ENCODE results near the gene ACSS3.

ACSS3 gene

DNA sequence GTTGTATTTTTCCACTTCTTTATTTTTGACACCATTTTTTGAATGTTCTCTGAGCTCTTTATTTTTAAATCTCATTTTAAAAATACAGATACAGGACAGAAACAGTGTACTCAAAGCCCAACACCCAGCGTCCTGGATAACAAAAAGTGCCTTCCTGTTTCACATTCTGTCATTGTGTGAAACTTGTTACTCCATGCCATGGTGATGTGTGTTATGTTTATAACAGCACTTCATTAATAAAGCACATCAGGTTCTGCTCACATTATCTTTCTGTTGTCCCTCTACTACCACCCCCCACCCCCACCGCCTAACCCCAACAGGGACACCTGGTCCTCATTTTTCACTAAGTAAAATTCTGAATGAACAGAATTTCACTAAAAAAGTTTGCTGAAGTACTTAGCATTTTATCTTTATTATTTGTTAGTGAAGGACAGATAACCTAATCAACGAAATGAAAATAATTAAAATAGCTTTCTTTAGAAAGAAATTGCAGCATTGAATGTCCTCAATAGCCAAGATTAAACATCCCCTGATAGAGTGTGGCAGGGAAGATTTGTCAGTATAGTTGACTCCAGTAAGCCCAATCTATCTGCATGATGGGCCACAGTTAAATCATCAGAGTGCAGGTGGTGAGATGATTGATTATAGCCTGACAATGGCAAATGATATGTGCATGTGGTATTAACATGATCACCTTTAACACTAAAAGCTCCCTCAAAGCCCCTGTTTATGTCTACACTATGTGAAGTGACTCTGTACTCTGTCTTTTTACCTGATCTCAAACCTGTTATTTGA is 153.9 kb downstream of the ACSS3 start:
- no peak for DNase-seq

DNA sequence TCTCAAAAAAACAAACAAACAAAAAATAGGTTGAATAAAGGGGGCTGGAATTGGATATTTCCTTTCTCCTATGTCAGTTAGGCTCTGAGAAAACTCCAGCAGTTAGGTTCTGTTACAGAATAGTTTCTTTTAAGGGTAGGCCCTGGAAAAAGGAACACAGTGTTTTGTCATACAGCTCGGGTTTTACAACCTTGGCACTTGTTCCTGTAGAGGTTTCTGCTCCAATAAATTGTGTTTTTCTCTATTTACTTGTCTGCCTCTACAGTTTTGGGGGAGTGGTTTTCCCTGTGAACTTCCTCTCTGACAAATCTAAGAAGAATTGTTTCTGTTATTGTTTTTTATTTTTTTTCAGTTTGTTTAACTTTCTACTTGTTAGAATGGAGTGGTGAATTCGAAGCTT is 167.6 kb downstream of the ACSS3 start:
- no peak for DNase-seq

DNA sequence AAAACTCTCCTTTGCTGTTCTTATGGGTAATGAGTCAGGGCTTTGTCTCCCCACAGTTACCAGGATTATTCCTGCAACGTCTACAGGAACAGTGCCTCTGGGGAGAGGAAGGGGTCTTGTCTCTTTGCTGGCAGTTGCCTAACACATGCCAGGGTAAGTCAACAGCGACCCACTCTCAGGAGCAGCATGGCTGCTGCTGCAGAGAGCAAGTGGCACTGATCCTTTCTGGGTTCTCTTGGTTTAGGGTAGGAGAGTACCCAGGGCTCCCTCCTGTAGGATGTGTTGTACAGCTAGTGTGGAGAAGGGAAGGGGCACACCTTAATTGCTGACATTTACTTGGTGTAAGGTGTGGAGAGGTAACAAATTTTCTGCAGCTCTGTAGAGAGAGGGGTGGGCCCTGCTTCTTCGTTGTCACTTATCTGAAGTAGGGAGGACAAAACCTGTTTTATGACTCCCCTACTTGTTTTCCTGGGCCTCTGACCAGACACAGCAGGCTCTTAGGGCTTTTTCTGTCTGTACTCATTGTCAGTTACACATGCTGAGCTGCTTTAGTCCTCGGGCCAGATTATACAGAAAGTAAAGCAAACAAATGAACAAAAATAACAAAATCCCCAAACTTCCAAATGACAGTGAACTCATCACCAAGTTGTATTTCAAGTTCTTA is 168.2 kb downstream of the ACSS3 start:
- DNase-seq = no peak

- DNase-seq = no peak
Observed at GRCh38 chr12:81249976-81250375, 172.1 kb downstream of the ACSS3 start.

- DNase-seq = no peak
Observed at GRCh38 chr12:81252228-81252627, 174.3 kb downstream of the ACSS3 start.

- DNase-seq = no peak
Observed at GRCh38 chr12:81253360-81253759, 175.5 kb downstream of the ACSS3 start.

GRCh38 chr12:81255456-81255855 is 177.6 kb downstream of the ACSS3 start:
- no peak for DNase-seq

- DNase-seq = no peak
Observed at GRCh38 chr12:81255947-81256346, 178.1 kb downstream of the ACSS3 start.

DNA sequence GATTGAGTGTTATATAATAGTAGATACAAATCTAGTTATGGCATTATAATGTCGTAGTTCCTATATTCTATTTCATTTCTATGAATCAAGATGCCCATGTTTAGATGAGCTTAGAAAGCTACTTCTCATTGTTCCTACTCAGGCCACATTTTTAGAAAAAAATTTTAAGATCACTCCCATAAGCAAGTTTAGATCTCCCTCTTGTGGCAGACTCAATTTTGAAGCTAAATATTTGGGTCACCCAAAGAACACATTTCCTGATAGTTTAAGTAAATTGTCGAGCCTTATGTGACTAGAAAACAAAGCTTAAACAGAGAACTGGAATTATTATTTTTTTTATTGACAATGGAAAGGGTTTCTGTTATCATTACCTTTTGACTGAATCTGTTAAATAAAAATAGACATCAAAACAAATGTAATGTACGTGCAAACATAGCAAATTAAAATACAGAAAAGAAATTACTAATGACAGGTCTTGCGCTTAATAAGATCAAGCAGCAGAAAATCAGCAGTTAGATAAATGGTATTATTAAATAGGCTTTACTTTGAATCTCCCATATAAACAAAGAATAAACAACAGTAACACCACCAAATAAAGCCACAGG is 180.2 kb downstream of the ACSS3 start:
- peak; percentile 94 for DNase-seq

DNA sequence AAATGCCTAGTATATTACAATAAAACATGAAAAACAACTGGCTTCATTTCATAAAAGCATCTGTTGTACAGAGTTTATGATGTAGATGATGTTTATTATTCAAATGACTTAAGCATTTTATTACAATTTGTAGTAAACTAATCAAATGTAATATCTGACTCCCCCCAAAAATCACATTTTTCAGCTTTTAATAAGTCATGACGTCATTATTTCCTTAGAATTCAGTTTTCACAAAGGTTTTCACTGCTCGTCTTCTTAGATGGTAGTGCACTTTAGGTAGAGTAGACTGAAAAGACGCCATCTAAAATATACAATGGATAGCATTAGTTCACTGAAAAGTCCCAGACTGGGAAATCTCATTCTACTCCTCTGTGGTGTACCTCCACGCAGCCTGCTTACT is 181.5 kb downstream of the ACSS3 start:
- DNase-seq = no peak

DNA sequence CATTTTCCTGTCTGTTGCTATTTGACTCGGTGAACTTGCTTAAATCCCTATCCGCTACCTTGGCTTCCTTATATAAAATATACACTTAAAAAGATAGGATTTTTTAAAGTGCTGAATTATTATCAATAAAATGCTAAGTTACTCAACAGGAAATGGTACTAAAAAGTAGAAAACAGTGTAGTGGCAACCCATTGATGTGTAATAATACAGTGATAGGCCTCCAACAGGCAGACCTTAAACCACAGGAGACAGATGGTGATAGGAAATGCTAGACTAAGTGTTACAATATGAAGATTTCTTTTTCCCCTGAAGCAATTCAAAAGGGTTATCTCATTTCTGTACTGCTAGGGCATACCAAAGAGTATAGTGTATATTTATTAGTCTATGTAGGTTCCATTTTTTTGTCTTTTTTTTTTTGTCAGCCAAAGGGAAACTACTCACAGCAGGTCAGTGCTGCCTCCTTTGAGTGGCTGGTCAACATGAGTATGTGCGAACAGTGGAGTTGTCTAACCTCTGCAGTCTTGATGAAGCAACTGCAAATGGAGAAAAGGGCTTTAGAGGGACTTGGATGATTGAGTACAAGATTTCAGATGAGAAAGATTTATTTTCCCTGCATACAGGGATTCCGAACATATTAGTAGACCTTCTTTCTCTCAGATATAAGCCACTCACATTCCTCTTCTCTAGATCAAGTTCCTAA is 183.8 kb downstream of the ACSS3 start:
- DNase-seq = peak; percentile 90

DNA sequence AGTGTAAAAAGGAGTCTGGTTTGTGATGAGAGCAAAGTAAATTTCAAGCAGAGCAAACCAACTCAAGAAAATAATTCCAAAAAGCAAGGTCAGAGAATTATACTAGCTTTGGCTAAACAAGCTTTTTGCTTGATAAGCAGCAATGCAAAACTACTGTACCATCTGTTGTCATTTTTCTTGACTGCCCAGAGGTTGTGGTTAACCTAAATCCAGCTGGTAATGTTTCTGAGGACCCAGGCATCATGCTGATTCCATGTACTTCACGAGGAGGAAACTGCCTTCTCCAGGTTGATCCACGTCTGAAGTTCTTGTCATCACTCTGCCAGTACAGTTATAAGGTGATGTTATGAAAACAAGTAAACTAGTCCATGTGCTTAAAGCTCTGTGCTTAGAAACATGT is 185.2 kb downstream of the ACSS3 start:
- peak; percentile 74 for DNase-seq

DNA sequence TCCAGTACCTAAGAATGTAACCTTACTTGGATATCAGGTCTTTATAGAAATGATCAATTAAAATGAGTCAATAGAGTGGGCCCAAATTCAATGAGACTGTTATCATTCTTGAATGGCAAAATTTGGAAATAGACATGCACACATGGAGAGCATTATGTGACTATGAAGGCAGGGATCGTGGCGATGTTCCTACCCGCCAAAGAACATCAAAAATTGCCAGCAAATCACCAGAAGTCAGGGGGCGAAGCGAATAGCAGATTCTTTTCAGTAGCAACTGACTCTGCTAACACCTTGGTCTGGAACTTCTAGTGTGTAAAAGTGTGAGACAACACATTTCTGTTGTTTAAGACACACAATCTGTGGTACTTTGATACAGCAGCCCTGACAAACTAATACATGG is 192.5 kb downstream of the ACSS3 start:
- no peak for DNase-seq

DNA sequence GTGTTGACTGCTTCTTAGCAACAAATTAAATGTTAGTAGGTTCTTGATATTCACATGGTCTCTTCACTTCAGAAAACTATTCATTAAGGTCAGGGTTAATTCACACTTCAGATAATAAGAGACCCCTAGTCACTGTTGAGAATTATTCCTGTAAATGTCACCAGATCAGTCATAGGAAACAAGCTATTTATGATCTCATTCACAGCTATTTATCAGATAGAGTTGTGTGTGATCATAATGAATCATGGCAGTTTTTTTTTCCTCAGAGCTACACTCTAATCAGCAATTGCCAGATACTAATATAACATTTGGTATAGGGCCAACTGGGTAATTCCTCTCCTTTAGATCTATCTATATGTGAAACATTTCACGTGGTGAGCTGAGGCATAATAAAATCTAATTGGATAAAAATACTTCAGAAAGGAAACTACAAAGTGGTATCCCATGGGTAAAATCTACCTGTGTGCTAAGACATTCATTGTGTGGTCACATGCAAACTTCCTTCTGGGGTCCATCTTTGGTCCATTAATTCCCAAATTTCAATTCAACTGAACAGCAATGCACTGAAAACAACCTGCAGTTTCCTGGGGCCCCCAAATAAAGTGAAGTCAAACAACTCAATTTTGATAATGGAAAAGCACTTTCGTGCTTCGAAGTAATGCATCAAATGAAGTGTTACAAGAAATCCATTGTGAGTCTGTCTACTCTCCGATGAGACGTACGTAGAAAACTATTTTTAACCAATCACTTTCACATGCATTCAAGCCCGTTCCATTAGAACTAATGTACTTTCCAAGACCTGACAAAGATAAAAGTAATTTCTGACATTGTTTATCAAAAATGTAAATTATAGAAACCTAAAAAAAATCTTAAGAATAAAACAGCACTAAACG is 197.0 kb downstream of the ACSS3 start:
- DNase-seq = no peak

GRCh38 chr12:81284137-81284536 is 206.3 kb downstream of the ACSS3 start:
- no peak for DNase-seq

DNA sequence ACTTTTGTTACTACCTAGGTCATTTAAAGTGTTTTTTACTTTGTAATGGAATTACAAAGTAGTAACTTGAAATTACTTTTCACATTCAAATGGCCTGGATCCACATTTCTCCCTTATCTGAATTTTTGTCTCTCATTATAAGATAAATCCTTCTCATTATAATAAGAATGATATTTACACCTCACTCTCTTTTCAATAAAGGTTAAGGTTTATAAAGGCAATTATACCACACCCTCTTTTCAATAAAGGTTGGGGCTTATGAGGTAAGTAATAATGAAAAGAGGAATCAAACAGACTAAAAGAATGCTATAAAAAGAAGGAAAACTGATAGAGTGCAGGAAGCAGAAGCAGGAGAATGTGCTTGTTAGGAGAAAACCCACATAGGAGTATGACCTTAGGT is 210.8 kb downstream of the ACSS3 start:
- DNase-seq = no peak

DNA sequence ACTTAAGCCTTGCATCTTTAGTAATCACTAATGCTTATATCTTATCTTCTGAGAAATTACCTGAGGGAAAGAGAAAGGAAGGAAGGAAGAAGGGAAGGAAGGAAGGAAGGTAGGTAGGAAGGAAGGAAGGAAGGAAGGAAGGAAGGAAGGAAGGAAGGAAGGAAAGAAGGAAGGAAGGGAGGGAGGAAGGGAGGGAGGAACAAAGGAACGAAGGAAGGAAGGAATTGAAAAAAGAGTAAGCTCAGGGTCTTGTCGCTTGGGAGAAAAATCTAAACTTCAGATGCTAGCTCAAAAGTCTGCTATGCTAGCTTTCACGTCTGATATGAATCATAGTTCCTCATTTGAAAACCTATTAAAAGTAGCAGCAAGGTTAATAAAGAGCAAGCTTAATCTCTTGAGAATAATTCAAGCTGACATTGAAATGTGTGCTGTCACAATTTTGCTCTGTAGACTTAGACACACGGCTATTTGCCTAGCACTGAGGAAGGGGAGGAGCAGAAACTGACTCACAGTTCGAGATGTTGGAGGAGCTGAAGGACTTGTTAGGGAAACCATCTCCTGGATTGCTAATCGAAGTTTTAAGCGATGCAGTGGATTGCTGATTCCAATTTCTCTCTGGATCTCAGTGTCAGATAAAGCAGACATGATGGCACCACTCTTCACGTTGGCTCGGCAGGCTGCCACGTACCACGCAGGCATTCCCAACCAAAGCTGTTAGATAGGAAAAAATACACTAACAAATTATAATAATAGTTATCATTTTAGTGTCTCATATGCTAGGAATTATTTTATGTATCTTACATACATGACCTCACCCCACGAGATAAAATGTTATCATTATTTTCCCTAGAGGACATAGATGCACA is 216.7 kb downstream of the ACSS3 start:
- no peak for DNase-seq

DNA sequence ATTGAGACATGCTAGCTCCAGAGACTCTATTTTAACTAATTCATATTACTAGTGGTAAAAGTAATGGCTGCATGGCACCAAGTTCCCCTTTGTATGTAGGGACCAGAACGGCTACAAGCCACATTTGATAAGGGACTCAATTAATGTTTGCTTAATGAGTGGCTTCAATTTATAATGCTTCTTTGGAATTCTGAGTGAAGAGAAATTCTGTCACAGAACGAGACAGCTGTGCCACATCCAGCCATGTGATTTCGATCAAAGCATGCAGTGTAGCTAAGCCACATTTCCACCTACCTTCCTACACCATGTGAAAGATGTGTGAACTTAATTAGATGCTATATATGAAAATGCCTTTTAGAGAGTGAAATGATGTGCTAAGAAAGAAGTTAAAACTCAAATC is 217.4 kb downstream of the ACSS3 start:
- DNase-seq = no peak

- peak; percentile 59 for DNase-seq
Observed at GRCh38 chr12:81296556-81297305, 218.9 kb downstream of the ACSS3 start.

DNA sequence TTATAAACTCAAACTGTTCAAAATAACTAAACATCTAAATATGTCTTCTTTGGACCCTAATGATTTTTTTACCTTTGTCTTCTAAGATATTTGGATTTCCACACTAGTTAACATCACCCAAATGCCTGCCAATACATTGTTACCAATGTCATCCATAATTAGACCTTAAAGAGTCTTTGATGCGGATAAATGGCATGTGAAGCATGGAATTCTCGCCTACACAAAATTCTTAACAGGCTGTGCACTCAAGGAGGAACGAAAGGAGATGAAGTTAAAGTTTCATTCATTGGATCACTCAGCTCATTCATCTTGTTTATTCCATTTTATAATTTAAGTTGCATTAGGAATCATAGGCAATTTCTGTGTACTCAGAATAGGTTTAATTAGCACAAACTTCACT is 219.7 kb downstream of the ACSS3 start:
- peak; percentile 21 for DNase-seq

DNA sequence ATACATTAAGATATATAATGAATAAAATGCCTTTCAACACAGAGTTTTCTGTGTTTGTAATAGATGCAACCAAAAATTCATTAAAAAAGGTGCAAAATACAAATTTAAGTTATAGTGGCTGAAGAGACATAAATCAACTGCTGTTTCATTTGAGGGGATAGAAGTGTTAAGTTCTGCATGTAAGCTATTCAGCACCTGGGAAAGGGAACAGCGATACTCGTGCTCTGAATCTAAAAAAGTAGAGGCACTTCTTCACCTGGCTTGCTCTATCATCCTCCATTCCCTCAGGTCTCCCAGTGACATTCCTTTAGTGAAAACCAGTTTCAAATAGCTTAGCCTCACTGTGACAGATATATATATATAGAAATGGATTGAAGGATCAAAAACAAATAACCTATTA is 222.6 kb downstream of the ACSS3 start:
- no peak for DNase-seq
